Gastrocnemius medialis (tissue), 4 donors: ENCODE data around the gene COL2A1. TPM values are rescaled to one million over a fixed set of nuclear protein-coding genes. Genes with fewer than 3 reads are reported as not detected.

Experiments
- ATAC-seq, 2 donors: fragments of 150-250 bp; one replicate each; pipeline ENCODE4 v1.9.1; 2016
- DNase-seq, 2 donors: peaks; one replicate each; pipeline ENCODE4 v3.0.0-alpha.2; 2019
- H3K27ac ChIP-seq, 4 donors: fragments of 200-600 bp; sonication (generic); 1 replicate in 1 of 4; 2 replicates in 3 of 4; pipeline ENCODE4 v1.5.1; 2016 to 2018; ENCODE audit warnings: mild to moderate bottlenecking in 2 of 4, moderate library complexity in 1 of 4
- H3K27me3 ChIP-seq, 3 donors: fragments of 200-600 bp; sonication (generic) in 2 of 3; 1 replicate in 1 of 3; 2 replicates in 2 of 3; pipeline versions ENCODE4 v1.5.1 to v1.6.0; 2016 to 2019; ENCODE audit warnings: mild to moderate bottlenecking in 1 of 3, moderate library complexity in 1 of 3
- H3K36me3 ChIP-seq, 2 donors: fragments of 200-600 bp; sonication (generic) in 1 of 2; one replicate each; pipeline ENCODE4 v1.5.1; 2017 to 2018
- H3K4me1 ChIP-seq, 2 donors: fragments of 200-600 bp; sonication (generic) in 1 of 2; one replicate each; pipeline ENCODE4 v1.5.1; 2016 to 2017; ENCODE audit warnings: mild to moderate bottlenecking in 2 of 2
- H3K4me3 ChIP-seq, 4 donors: fragments of 200-600 bp; sonication (generic) in 3 of 4; 1 replicate in 1 of 4; 2 replicates in 3 of 4; pipeline ENCODE4 v1.5.1; 2016 to 2019; ENCODE audit warnings: mild to moderate bottlenecking in 2 of 4
- H3K9me3 ChIP-seq, 3 donors: fragments of 200-600 bp; sonication (generic) in 2 of 3; 1 replicate in 1 of 3; 2 replicates in 2 of 3; pipeline ENCODE4 v1.5.1; 2016 to 2019
- CTCF ChIP-seq, 5 experiments: fragments of 450-650 bp in 3 of 5; fragments of 200-600 bp in 2 of 5; sonication (generic) in 2 of 5; IDR thresholded peaks in 4 of 5; conservative IDR thresholded peaks in 1 of 5; 1 replicate in 4 of 5; 2 replicates in 1 of 5; pipeline ENCODE4 v1.5.1; 2016 to 2019; ENCODE audit warnings: antibody characterized with exemption in 5 of 5, mild to moderate bottlenecking in 3 of 5, moderate library complexity in 3 of 5
- POLR2A ChIP-seq, 2 donors: fragments of 450-650 bp; IDR thresholded peaks; one replicate each; pipeline ENCODE4 v1.6.1; 2017; ENCODE audit warnings: antibody characterized with exemption in 2 of 2, mild to moderate bottlenecking in 2 of 2, moderate library complexity in 2 of 2
- in situ Hi-C, 4 donors: fragments of 200-750 bp; cut with MboI; loops; one replicate each; pipeline versions ENCODE4 v1.15.0 to v1.8.0; 2017; ENCODE audit warnings: low sequenced_read_pairs in 4 of 4
- intact Hi-C: fragments of 100-400 bp; cut with DNase I; formaldehyde crosslinking; loops from one replicate; pipeline ENCODE4 v1.15.1; 2023; ENCODE audit warnings: low total_unique reads
- total RNA-seq, 4 donors: library from RNA; depleted of rRNA; stranded (reverse); fragments of >200 nt; gene quantifications; one replicate each; pipeline versions ENCODE4 v1.1.0 to v1.2.3, GENCODE V29; 2016

COL2A1 gene
- total RNA-seq, 4 donors from 2014 or later = not detected

GRCh38 chr12:47945341-47945728, 58.9 kb downstream of the COL2A1 start:
- H3K4me3 ChIP-seq = no peak overlapping the region
- H3K36me3 ChIP-seq = no peaks in the 10 kb centered on the region
- intact Hi-C loops (no loop called here), in situ Hi-C loops (no loop called here)
- H3K9me3 ChIP-seq = no peaks in the 10 kb centered on the region
- ATAC-seq (no peak), DNase-seq (no peak)
- peaks cover 0 to 5% of the 10 kb centered on the region in 2 donors for H3K4me1 ChIP-seq
- TF ChIP-seq POLR2A (IDR thresholded peaks at IDR 0.05) (no peak), CTCF (IDR thresholded peaks at IDR 0.05 in 4 of 5, conservative IDR thresholded peaks at IDR 0.05 in 1 of 5) (no peak)
- peaks cover 3 to 5% (median 5%) of the 10 kb centered on the region in 3 donors for H3K27me3 ChIP-seq
- no peak overlapping the region for H3K27ac ChIP-seq

- Histone ChIP-seq H3K27ac (no peak overlapping the region), H3K4me1 (peaks cover 0 to 5% of the 10 kb centered on the region in 2 donors), H3K9me3 (no peaks in the 10 kb centered on the region), H3K36me3 (no peaks in the 10 kb centered on the region), H3K4me3 (no peak overlapping the region), H3K27me3 (peaks cover 3 to 5% (median 5%) of the 10 kb centered on the region in 3 donors)
- intact Hi-C loops (no loop called here), in situ Hi-C loops (no loop called here)
- ATAC-seq (no peak), DNase-seq (no peak)
- TF ChIP-seq POLR2A (IDR thresholded peaks at IDR 0.05) (no peak), CTCF (IDR thresholded peaks at IDR 0.05 in 4 of 5, conservative IDR thresholded peaks at IDR 0.05 in 1 of 5) (no peak)
These were observed 59.5 kb downstream of the COL2A1 start for GRCh38 chr12:47944685-47945340.

DNA sequence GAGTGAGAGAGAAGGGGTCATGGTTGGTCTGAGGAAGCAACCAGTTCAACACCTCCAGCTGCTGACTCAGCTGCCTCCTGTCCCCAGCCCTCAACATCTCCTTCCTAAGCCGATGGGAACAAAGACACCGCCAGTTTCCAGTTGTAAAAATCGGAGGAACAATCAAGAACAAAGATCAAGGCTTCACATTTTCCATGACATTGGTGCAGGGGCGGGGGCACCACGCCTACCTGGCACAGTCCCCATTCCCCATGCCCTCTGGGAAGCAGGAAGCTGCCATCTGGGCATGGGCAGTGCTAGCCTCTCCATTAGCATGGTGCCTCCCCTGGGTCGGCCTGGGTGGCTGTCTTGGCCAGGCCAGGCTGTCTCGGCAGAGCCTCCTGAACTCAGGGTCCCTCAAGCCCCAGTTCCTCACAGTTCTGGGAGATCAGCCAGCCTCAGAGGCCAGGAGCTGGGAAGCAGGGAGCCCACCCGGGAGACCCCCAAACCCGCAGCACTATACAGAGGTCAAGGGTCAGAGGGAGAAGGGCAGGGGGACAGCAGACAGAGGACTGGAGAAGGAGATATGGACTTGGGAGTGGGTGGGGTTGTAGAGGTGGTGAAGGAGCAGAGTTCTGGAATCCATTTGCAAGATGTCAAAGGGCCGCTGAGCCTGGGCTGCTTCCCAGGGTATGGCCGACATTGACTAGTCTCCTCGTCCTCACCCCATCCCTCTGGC, 60.5 kb downstream of the COL2A1 start:
- Histone ChIP-seq H3K36me3 (no peaks in the 10 kb centered on the region), H3K27me3 (peaks cover 3 to 5% (median 5%) of the 10 kb centered on the region in 3 donors), H3K4me3 (no peak overlapping the region), H3K4me1 (peaks cover 0 to 5% of the 10 kb centered on the region in 2 donors), H3K9me3 (no peaks in the 10 kb centered on the region), H3K27ac (no peak overlapping the region)
- in situ Hi-C loops (no loop called here), intact Hi-C loops (no loop called here)
- no peak for DNase-seq
- TF ChIP-seq CTCF (IDR thresholded peaks at IDR 0.05 in 4 of 5, conservative IDR thresholded peaks at IDR 0.05 in 1 of 5) (no peak), POLR2A (IDR thresholded peaks at IDR 0.05) (no peak)
- ATAC-seq = no peak

DNA sequence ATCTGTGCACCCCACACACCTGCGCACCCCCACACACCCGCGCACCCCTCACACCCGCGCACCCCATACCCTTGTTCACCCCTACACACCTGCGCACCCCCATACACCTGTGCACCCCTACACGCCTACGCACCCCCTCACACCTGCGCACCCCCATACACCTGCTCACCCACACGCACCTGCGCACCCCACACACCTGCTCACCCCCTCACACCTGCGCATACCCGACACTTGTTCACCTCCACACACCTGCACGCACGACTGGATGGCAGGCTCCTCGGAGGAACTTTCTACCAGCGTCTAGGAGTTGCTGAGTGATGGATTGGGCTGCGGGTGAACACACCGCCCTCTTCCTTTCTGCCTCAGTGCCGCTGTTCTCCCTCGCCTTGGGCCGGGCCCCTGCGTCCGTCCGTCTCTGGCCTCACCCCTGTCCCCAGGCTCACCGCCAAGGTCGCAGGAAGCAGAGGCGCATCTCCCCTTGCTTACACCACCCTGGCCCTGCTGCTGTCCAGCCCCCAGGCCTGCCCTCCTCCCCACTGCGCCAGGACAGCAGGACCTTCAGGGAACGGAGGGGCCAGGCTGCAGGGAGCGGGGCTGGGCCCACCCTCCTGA, 61.6 kb downstream of the COL2A1 start:
- no peaks in the 10 kb centered on the region for H3K36me3 ChIP-seq
- no peak overlapping the region for H3K27ac ChIP-seq
- peaks cover 0 to 5% of the 10 kb centered on the region in 2 donors for H3K4me1 ChIP-seq
- H3K27me3 ChIP-seq = peaks cover 3 to 5% (median 5%) of the 10 kb centered on the region in 3 donors
- no peak for TF ChIP-seq POLR2A (IDR thresholded peaks at IDR 0.05)
- TF ChIP-seq CTCF (IDR thresholded peaks at IDR 0.05 in 4 of 5, conservative IDR thresholded peaks at IDR 0.05 in 1 of 5) = no peak
- H3K4me3 ChIP-seq = no peak overlapping the region
- DNase-seq = no peak
- in situ Hi-C loops = no loop called here
- intact Hi-C loops = loop anchor here (1.0 kb wide), 1 partner anchor 223 kb away; no protein-coding TSS in a partner anchor
- no peaks in the 10 kb centered on the region for H3K9me3 ChIP-seq
- ATAC-seq = no peak
